Measurements from ENCODE around the gene CNOT1.
A peak's percentile ranks its signal among the peaks of the same experiment; 100 is the strongest.
"Not testable (repeated sequence)": the region's sequence is repeated elsewhere in the genome, so short reads cannot be mapped to it uniquely, and the experiment has no call there.

Gene CNOT1

GRCh38 chr16:58638148-58639036 is 8.8 kb upstream of the CNOT1 start:
- DNase-seq (ENCODE audit: low spot score), result peak; percentile 51

- DNase-seq (ENCODE audit: low spot score), result not testable (repeated sequence)
These were observed 7.4 kb upstream of the CNOT1 start for GRCh38 chr16:58637021-58637420.

GRCh38 chr16:58636466-58636865 is 6.8 kb upstream of the CNOT1 start:
- no peak for DNase-seq (ENCODE audit: low spot score)

GRCh38 chr16:58635502-58635901 is 5.9 kb upstream of the CNOT1 start:
- DNase-seq (ENCODE audit: low spot score), result no peak

GRCh38 chr16:58634265-58634802 is 4.7 kb upstream of the CNOT1 start:
- DNase-seq (ENCODE audit: low spot score), result no peak

- DNase-seq (ENCODE audit: low spot score), result no peak
These were observed 537 bp downstream of the CNOT1 start for GRCh38 chr16:58628845-58629732.

- no peak for DNase-seq (ENCODE audit: low spot score)
These were observed 5.4 kb downstream of the CNOT1 start for GRCh38 chr16:58624209-58624608.

GRCh38 chr16:58620396-58620795 is 9.2 kb downstream of the CNOT1 start:
- no peak for DNase-seq (ENCODE audit: low spot score)

GRCh38 chr16:58615280-58615679 is 14.3 kb downstream of the CNOT1 start:
- DNase-seq (ENCODE audit: low spot score), result no peak

GRCh38 chr16:58614860-58615259 is 14.8 kb downstream of the CNOT1 start:
- no peak for DNase-seq (ENCODE audit: low spot score)

- no peak for DNase-seq (ENCODE audit: low spot score)
These were observed 15.4 kb downstream of the CNOT1 start for GRCh38 chr16:58614212-58614611.

- not testable (repeated sequence) for DNase-seq (ENCODE audit: low spot score)
These were observed 16.7 kb downstream of the CNOT1 start for GRCh38 chr16:58612965-58613364.

GRCh38 chr16:58608601-58609136 is 21.0 kb downstream of the CNOT1 start:
- DNase-seq (ENCODE audit: low spot score), result no peak

GRCh38 chr16:58605562-58605961 is 24.1 kb downstream of the CNOT1 start:
- DNase-seq (ENCODE audit: low spot score), result no peak

GRCh38 chr16:58591083-58591482 is 38.5 kb downstream of the CNOT1 start:
- DNase-seq (ENCODE audit: low spot score), result no peak

GRCh38 chr16:58589326-58589905 is 40.2 kb downstream of the CNOT1 start:
- no peak for DNase-seq (ENCODE audit: low spot score)

- DNase-seq (ENCODE audit: low spot score), result no peak
These were observed 41.2 kb downstream of the CNOT1 start for GRCh38 chr16:58588406-58588805.

GRCh38 chr16:58586340-58587030 is 43.1 kb downstream of the CNOT1 start:
- DNase-seq (ENCODE audit: low spot score), result no peak

- no peak for DNase-seq (ENCODE audit: low spot score)
These were observed 44.7 kb downstream of the CNOT1 start for GRCh38 chr16:58584831-58585505.

- DNase-seq (ENCODE audit: low spot score), result no peak
These were observed 46.5 kb downstream of the CNOT1 start for GRCh38 chr16:58582971-58583765.
